ENCODE measurements around the gene TPD52L1. TPM values are rescaled to one million over a fixed set of nuclear protein-coding genes. Genes with fewer than 3 reads are reported as not detected.

Gene TPD52L1
- total RNA-seq, 1 experiment from 2014 or later = 50.6 TPM

- intact Hi-C loops (cut with micrococcal nuclease; ENCODE audit: unreplicated experiment) = no loop called here
- H3K9me3 Mint-ChIP-seq (ENCODE audit: low read depth, unreplicated experiment) = no peaks in the 10 kb centered on the region
- DNase-seq = no peak
- CTCF ChIA-PET = no interaction called here
- BruUV-seq (replicated peaks) = no TSS peak
- H3K4me3 Mint-ChIP-seq (ENCODE audit: low read depth, unreplicated experiment) = no peak overlapping the region
- no peaks in the 10 kb centered on the region for H3K27me3 Mint-ChIP-seq (ENCODE audit: unreplicated experiment)
- TF ChIP-seq, protein P1, sequence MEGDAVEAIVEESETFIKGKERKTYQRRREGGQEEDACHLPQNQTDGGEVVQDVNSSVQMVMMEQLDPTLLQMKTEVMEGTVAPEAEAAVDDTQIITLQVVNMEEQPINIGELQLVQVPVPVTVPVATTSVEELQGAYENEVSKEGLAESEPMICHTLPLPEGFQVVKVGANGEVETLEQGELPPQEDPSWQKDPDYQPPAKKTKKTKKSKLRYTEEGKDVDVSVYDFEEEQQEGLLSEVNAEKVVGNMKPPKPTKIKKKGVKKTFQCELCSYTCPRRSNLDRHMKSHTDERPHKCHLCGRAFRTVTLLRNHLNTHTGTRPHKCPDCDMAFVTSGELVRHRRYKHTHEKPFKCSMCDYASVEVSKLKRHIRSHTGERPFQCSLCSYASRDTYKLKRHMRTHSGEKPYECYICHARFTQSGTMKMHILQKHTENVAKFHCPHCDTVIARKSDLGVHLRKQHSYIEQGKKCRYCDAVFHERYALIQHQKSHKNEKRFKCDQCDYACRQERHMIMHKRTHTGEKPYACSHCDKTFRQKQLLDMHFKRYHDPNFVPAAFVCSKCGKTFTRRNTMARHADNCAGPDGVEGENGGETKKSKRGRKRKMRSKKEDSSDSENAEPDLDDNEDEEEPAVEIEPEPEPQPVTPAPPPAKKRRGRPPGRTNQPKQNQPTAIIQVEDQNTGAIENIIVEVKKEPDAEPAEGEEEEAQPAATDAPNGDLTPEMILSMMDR (IDR thresholded peaks at IDR 0.05; ENCODE audit: unreplicated experiment) = no peak
- no peaks in the 10 kb centered on the region for H3K4me1 Mint-ChIP-seq (ENCODE audit: low read depth, unreplicated experiment)
- no peaks in the 10 kb centered on the region for H3K36me3 Mint-ChIP-seq (ENCODE audit: insufficient read depth, unreplicated experiment)
- no peak overlapping the region for H3K27ac Mint-ChIP-seq (ENCODE audit: unreplicated experiment)
These were observed 11.0 kb upstream of the TPD52L1 start for GRCh38 chr6:125142618-125143017.

- TF ChIP-seq, protein P1 (IDR thresholded peaks at IDR 0.05; ENCODE audit: unreplicated experiment) = no peak
- CTCF ChIA-PET = no interaction called here
- Mint-ChIP-seq H3K9me3 (ENCODE audit: low read depth, unreplicated experiment) (no peaks in the 10 kb centered on the region), H3K36me3 (ENCODE audit: insufficient read depth, unreplicated experiment) (no peaks in the 10 kb centered on the region), H3K27ac (ENCODE audit: unreplicated experiment) (no peak overlapping the region), H3K27me3 (ENCODE audit: unreplicated experiment) (no peaks in the 10 kb centered on the region), H3K4me1 (ENCODE audit: low read depth, unreplicated experiment) (no peaks in the 10 kb centered on the region), H3K4me3 (ENCODE audit: low read depth, unreplicated experiment) (no peak overlapping the region)
- BruUV-seq (replicated peaks) = no TSS peak
- no peak for DNase-seq
- intact Hi-C loops (cut with micrococcal nuclease; ENCODE audit: unreplicated experiment) = no loop called here
These were observed 8.8 kb upstream of the TPD52L1 start for GRCh38 chr6:125144822-125145221.

DNA sequence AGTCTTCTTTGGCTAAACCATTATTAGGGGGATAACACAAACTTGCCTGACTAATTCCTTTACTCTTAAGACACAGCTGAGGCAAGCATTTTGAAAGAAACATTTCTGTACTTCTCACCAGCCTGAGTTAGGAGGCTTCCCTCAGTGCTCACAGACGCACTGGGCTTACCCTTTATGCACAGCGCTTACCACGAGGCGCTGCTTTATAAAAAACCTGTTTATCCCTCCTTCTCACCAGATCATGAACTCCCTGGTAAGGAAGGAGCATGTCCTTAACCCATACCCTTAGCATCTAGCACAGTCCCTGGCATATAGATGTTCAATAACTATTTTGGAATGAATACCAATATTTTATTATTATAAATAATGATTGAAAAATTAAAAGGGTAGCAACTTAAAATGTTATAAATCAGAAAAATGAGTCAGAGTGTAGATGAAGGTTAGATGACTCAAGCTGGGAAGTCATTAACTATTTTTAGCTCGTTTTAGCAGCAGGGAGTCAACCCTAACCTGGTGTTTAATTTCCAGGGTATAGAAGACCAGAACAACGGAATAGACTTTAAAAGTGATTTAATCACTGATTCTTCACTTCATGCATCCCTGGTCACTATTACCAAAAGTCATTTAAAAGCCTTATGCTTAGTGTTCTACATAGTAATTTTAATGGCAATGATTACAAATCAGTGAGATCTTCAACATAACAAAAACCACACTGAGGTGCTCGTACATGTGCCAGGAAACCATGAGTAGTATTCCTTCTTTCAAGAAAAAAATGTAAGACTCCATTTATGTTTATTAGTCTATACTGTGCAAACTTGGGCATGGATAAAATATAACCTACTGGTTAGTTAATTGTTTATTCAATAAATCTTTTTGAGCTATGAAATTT, 4.1 kb upstream of the TPD52L1 start:
- CTCF ChIA-PET = no interaction called here
- intact Hi-C loops (cut with micrococcal nuclease; ENCODE audit: unreplicated experiment) = loop anchor here (5.0 kb wide), 1 partner anchor 163 kb away; no protein-coding TSS in a partner anchor
- Mint-ChIP-seq H3K4me1 (ENCODE audit: low read depth, unreplicated experiment) (no peaks in the 10 kb centered on the region), H3K9me3 (ENCODE audit: low read depth, unreplicated experiment) (no peaks in the 10 kb centered on the region), H3K4me3 (ENCODE audit: low read depth, unreplicated experiment) (no peak overlapping the region), H3K36me3 (ENCODE audit: insufficient read depth, unreplicated experiment) (peaks cover 11% of the 10 kb centered on the region), H3K27me3 (ENCODE audit: unreplicated experiment) (no peaks in the 10 kb centered on the region), H3K27ac (ENCODE audit: unreplicated experiment) (no peak overlapping the region)
- DNase-seq = no peak
- TF ChIP-seq, protein P1 (IDR thresholded peaks at IDR 0.05; ENCODE audit: unreplicated experiment) = no peak
- BruUV-seq (replicated peaks) = no TSS peak

DNA sequence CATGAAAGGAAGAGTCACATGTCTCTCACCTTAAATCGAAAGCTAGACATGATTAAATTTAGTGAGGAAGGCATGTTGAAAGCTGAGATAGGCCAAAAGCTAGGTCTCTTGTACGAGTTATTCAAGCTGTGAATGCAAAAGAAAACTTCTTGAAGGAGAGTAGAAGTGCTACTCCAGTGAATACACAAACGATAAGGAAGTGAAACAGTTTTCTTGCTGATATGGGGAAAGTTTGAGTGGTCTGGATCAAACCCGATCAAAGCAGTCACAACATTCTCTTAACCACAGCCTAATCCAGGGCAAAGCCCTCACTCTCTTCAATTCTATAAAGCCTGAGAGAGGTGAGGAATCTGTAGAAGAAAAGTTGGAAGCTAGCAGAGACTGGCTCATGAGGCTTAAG, 1.9 kb upstream of the TPD52L1 start:
- intact Hi-C loops (cut with micrococcal nuclease; ENCODE audit: unreplicated experiment) = loop anchor here (2.0 to 5.0 kb wide), 2 partner anchors 123 to 161 kb away; no protein-coding TSS in a partner anchor
- no peaks in the 10 kb centered on the region for H3K27me3 Mint-ChIP-seq (ENCODE audit: unreplicated experiment)
- no peak overlapping the region for H3K27ac Mint-ChIP-seq (ENCODE audit: unreplicated experiment)
- CTCF ChIA-PET = interaction anchor here (0.7 kb wide), 1 partner anchor 374 kb away, joined by 3 read pairs; no protein-coding TSS in a partner anchor
- BruUV-seq (replicated peaks) = no TSS peak
- H3K4me1 Mint-ChIP-seq (ENCODE audit: low read depth, unreplicated experiment) = no peaks in the 10 kb centered on the region
- TF ChIP-seq, protein P1 (IDR thresholded peaks at IDR 0.05; ENCODE audit: unreplicated experiment) = no peak
- no peak overlapping the region for H3K4me3 Mint-ChIP-seq (ENCODE audit: low read depth, unreplicated experiment)
- peaks cover 18% of the 10 kb centered on the region for H3K36me3 Mint-ChIP-seq (ENCODE audit: insufficient read depth, unreplicated experiment)
- DNase-seq = no peak
- H3K9me3 Mint-ChIP-seq (ENCODE audit: low read depth, unreplicated experiment) = no peaks in the 10 kb centered on the region
